ENCODE data around the gene MMRN1. TPM values are rescaled to one million over a fixed set of nuclear protein-coding genes. Genes with fewer than 3 reads are reported as not detected.

MMRN1 gene
- total and polyA plus RNA-seq, 7 donors: 0.44 to 2.3 (median 1.7) TPM

- H3K27me3 ChIP-seq (ENCODE audit: insufficient read depth in 3 of 3, low read length in 2 of 3): peaks cover 0 to 2% (median 0%) of the 10 kb centered on the region in 3 donors
- no peaks in the 10 kb centered on the region for H3K9me3 ChIP-seq
- DNase-seq: no peak
- 82 to 87% (median 85%) methylated on average over 5 of the region's 5 CpGs for WGBS, 3 donors
- no peaks in the 10 kb centered on the region for H3K4me1 ChIP-seq
- no peak overlapping the region for H3K4me3 ChIP-seq
- TF ChIP-seq CTCF (IDR thresholded peaks at IDR 0.05): no peak
- intact Hi-C loops (cut with DNase I): no loop called here
- H3K27ac ChIP-seq: no peak overlapping the region
- H3K36me3 ChIP-seq (ENCODE audit: insufficient read depth in 1 of 2, low read depth in 1 of 2): no peaks in the 10 kb centered on the region
- no peak for ATAC-seq
Observed at GRCh38 chr4:89863533-89863932, 31.1 kb upstream of the MMRN1 start.

- no peak for TF ChIP-seq CTCF (IDR thresholded peaks at IDR 0.05)
- ATAC-seq (no peak), DNase-seq (no peak)
- Histone ChIP-seq H3K27ac (no peak overlapping the region), H3K4me1 (no peaks in the 10 kb centered on the region), H3K4me3 (no peak overlapping the region), H3K9me3 (no peaks in the 10 kb centered on the region), H3K36me3 (ENCODE audit: insufficient read depth in 1 of 2, low read depth in 1 of 2) (no peaks in the 10 kb centered on the region), H3K27me3 (ENCODE audit: insufficient read depth in 3 of 3, low read length in 2 of 3) (no peaks in the 10 kb centered on the region)
- intact Hi-C loops (cut with DNase I): no loop called here
Observed at GRCh38 chr4:89868276-89868675, 26.4 kb upstream of the MMRN1 start.

GRCh38 chr4:89868999-89869589 is 25.6 kb upstream of the MMRN1 start:
- no peaks in the 10 kb centered on the region for H3K4me1 ChIP-seq
- ATAC-seq (no peak), DNase-seq (no peak)
- H3K4me3 ChIP-seq: no peak overlapping the region
- H3K27ac ChIP-seq: no peak overlapping the region
- no peaks in the 10 kb centered on the region for H3K27me3 ChIP-seq (ENCODE audit: insufficient read depth in 3 of 3, low read length in 2 of 3)
- intact Hi-C loops (cut with DNase I): no loop called here
- H3K36me3 ChIP-seq (ENCODE audit: insufficient read depth in 1 of 2, low read depth in 1 of 2): no peaks in the 10 kb centered on the region
- no peak for TF ChIP-seq CTCF (IDR thresholded peaks at IDR 0.05)
- H3K9me3 ChIP-seq: no peaks in the 10 kb centered on the region
- WGBS, 3 donors: 63 to 67% (median 63%) methylated on average over 2 of the region's 2 CpGs

GRCh38 chr4:89871211-89871610 is 23.4 kb upstream of the MMRN1 start:
- no peaks in the 10 kb centered on the region for H3K4me1 ChIP-seq
- no peaks in the 10 kb centered on the region for H3K27me3 ChIP-seq (ENCODE audit: insufficient read depth in 3 of 3, low read length in 2 of 3)
- no peak overlapping the region for H3K4me3 ChIP-seq
- DNase-seq (no peak), ATAC-seq (no peak)
- no peaks in the 10 kb centered on the region for H3K9me3 ChIP-seq
- H3K36me3 ChIP-seq (ENCODE audit: insufficient read depth in 1 of 2, low read depth in 1 of 2): no peaks in the 10 kb centered on the region
- intact Hi-C loops (cut with DNase I): no loop called here
- no peak for TF ChIP-seq CTCF (IDR thresholded peaks at IDR 0.05)
- 81 to 96% (median 83%) methylated on average over 1 of the region's 1 CpG for WGBS, 3 donors
- H3K27ac ChIP-seq: no peak overlapping the region

- intact Hi-C loops (cut with DNase I): no loop called here
- Histone ChIP-seq H3K4me1 (no peaks in the 10 kb centered on the region), H3K36me3 (ENCODE audit: insufficient read depth in 1 of 2, low read depth in 1 of 2) (no peaks in the 10 kb centered on the region), H3K4me3 (no peak overlapping the region), H3K9me3 (no peaks in the 10 kb centered on the region), H3K27me3 (ENCODE audit: insufficient read depth in 3 of 3, low read length in 2 of 3) (no peaks in the 10 kb centered on the region), H3K27ac (no peak overlapping the region)
- ATAC-seq: no peak
- DNase-seq: no peak
- no peak for TF ChIP-seq CTCF (IDR thresholded peaks at IDR 0.05)
- WGBS, 3 donors: 82 to 87% (median 85%) methylated on average over 3 of the region's 3 CpGs
Observed at GRCh38 chr4:89876548-89876947, 18.1 kb upstream of the MMRN1 start.

Data from psoas muscle (tissue), 8 donors.